HG03064 (cell line): Measurements from ENCODE around the gene SLC25A21.
"Not testable (repeated sequence)": the region's sequence is repeated elsewhere in the genome, so short reads cannot be mapped to it uniquely, and the experiment has no call there.

Experiments used
- ATAC-seq: cut with Tn5 transposase; IDR thresholded peaks from one replicate; pipeline ENCODE4 v1.9.1; 2021; ENCODE audit warnings: low read depth; ENCODE audit not compliant: unreplicated experiment

SLC25A21 gene

DNA sequence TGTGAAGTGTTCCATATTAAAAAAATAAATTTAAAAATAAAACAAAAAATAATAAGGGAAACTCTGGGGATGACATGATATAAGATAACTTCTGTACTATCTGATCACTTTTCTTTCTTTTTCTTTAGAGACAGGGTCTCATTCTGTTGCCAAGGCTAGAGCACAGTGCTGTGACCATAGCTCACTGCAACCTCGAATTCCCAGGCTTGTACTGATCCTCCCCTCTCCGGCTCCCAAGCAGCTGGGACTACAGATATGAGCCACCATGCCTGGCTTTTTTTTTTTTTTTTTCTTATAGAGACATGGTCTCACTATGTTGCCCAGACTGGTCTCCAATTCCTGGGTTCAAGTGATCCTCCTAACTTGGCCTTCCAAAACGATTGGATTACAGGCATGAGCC is 14.9 kb upstream of the SLC25A21 start:
- ATAC-seq, result no peak

- no peak for ATAC-seq
Measured at GRCh38 chr14:37186865-37187264, 14.5 kb upstream of the SLC25A21 start.

DNA sequence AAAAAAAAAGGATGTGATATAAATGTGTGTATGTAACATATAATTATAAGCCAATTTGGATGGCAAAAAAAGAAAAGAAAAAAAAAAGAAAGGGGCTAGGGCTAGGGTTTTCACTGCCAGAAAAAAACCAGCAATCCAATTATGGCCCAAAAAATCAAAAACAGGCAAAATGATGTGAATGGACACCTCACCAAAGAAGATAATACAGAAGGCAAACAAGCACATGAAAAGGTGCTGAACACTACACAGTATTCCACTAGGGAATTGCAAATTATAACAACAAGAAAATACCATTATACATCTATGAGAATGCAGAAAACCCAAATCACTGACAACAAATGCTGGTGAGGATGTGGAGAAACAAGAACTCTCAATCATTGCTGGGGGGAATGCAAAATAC is 13.3 kb upstream of the SLC25A21 start:
- ATAC-seq, result no peak

DNA sequence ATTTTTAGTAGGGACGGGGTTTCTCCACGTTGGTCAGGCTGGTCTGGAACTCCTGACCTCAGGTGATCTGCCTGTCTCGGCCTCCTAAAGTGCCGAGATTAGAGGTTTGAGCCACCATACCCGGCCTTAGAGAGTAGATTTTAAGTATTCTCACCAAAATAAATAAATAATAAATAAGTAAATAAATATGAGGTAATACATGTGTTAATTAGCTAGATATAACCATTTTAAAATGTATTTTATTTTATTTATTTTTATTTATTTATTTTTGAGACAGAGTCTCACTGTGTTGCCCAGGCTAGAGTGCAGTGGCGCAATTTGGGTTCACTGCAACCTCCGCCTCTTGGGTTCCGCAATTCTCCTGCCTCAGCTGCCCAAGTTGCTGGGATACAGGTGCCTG is 12.1 kb upstream of the SLC25A21 start:
- ATAC-seq, result not testable (repeated sequence)

DNA sequence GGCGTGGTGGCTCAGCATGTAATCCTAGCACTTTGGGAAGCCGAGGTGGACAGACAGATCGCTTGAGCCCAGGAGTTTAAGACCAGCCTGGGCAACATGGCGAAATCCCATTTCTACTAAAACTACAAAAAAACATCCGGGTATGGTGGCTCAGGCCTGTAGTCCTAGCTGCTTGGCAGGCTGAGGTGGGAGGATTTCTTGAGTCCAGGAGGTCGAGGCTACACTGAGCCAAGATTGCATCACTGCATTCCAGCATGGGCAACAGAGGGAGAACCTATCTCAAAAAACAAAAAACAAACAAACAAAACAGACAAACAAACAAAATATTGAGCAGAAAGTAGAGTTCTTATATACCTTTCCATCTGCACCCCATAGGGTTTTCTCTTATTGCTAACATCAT is 9.0 kb upstream of the SLC25A21 start:
- ATAC-seq, result no peak

GRCh38 chr14:37180886-37181285 is 8.5 kb upstream of the SLC25A21 start:
- not testable (repeated sequence) for ATAC-seq

DNA sequence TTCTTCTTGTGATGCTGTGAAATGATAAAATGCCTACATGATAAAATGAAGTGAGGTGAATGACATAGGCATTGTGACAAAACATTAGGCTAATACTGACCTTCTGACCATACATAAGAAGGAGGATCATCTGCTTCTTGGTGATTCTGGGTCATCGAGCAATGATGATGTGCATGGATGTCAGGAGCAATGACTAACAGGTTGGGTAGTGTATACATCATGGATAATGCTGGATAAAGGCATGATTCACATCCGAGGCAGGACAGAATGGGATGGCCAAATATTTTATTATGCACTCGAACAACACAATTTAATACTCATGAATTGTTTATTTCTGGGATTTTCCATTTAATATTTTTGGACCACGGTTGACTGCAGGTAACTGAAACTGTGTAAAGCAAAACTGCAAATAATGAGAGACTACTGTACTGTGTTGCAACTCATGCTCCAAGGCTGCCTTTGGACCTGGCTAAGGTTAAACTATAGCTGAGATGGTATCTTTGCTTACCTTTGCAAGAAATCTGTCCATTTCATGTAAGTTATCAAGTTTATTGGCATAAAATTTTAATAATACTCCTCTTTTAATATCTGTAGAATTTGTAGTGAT is 7.6 kb upstream of the SLC25A21 start:
- no peak for ATAC-seq

DNA sequence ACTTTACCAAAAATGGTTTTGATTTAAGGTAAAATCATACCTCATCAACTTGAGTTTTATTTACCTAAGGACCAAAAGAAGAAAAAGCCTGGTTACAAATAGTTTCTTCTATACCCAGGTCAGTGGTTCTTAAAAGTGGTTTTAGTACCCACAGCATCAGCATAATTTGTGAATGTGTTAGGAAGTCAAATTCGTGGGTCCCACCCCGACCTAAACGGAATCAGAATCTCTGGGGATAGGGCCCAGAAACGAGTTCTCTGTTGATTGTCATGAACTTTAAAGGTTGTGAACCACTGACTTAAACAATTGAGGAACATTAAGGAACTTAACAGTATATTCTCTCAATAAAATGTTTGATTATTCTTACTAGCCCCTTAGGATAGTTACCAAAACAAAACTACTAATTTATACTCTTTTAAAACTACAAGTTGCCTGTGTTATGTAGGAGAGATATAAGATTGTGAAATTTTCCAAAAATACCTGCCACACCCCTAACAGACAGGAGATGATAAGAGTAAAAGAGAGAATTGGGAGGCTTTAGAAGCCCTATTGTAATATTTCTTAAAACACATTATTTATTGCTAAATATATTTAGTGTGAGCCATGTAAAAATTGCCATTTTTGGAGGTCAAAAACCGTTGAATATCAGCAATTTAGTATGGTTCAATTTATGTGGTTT is 669 bp upstream of the SLC25A21 start:
- ATAC-seq, result no peak

- no peak for ATAC-seq
Measured at GRCh38 chr14:37171678-37172023, 755 bp downstream of the SLC25A21 start.

DNA sequence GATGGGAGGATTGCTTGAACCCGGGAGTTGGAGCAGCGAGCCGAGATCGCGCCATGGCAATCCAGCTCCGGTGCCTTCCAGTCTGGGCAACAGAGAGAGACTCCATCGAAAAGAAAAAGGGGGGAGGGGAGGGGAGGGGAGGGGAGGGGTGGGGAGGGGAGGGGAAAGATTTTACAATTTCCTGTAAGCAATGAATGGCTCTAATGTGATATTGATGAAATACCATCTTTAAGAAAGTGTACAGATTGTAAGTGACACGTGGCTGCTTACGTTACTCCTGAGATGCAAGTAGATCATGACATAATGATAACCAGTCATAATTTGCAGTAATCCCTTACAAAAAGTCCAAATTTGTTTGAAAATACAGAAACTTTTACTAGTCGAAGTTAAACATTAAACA is 1.4 kb downstream of the SLC25A21 start:
- ATAC-seq, result no peak

GRCh38 chr14:37170237-37170636 is 2.2 kb downstream of the SLC25A21 start:
- no peak for ATAC-seq

DNA sequence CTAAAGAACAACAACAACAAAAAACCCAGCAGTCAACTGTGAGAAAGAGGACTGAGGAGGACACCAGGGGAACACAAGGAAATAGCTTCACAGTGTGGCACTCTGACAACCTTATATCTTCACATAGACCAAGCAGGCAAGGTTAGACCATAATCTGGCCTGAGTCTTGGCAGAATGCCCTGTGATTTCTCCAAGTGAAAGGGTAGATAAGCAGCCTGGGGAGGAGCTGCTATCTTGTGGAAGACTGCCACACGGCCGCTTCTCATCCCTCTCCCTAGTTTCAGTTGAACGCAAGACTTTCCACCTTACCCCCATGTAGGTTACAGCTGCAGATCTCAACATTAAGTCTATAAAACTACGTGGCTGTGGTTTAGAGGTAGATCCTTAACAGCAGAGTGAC is 3.7 kb downstream of the SLC25A21 start:
- no peak for ATAC-seq

GRCh38 chr14:37167151-37168047 is 5.0 kb downstream of the SLC25A21 start:
- no peak for ATAC-seq

GRCh38 chr14:37165794-37166193 is 6.6 kb downstream of the SLC25A21 start:
- ATAC-seq, result no peak

- not testable (repeated sequence) for ATAC-seq
Measured at GRCh38 chr14:37162307-37162706, 10.1 kb downstream of the SLC25A21 start.

DNA sequence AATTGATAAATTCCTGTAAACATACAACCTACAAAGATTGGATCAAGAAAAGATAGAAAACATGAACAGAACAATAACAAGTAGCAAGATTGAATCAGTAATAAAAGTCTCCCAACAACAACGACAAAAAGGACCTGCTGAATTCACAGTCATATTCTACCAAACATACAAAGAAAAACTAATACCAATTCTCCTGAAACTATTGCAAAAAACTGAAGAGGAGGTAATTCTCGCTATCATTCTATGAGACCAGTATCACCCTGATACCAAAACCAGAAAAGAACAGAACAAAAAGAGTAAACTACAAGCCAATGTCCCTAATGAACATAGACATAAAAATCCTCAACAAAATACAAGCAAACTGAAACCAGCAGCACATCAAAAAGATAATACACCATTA is 14.4 kb downstream of the SLC25A21 start:
- ATAC-seq, result no peak

GRCh38 chr14:37153483-37153882 is 18.9 kb downstream of the SLC25A21 start:
- no peak for ATAC-seq

GRCh38 chr14:37153005-37153404 is 19.4 kb downstream of the SLC25A21 start:
- ATAC-seq, result no peak

- no peak for ATAC-seq
Measured at GRCh38 chr14:37150414-37150813, 22.0 kb downstream of the SLC25A21 start.

GRCh38 chr14:37147310-37147880 is 25.0 kb downstream of the SLC25A21 start:
- ATAC-seq, result no peak

GRCh38 chr14:37146438-37146837 is 26.0 kb downstream of the SLC25A21 start:
- not testable (repeated sequence) for ATAC-seq
